Activated B cell treated with CpG ODN at 0.5 μM for 24 hours (primary cell): ENCODE measurements around the gene GALNT4. TPM values are rescaled to one million over a fixed set of nuclear protein-coding genes. Genes with fewer than 3 reads are reported as not detected.

ENCODE experiments used
- ATAC-seq: fragments of 200-7000 bp; cut with Tn5 transposase; one replicate; pipeline ENCODE4 v1.10.0; 2021; ENCODE audit warnings: low read depth, mild to moderate bottlenecking, moderate library complexity
- CTCF ChIA-PET: fragments of 350-600 bp; sonication (Branson Sonifier 250); formaldehyde crosslinking; loops from one replicate; lab custom pipeline; 2021; ENCODE audit warnings: antibody characterized with exemption; lab: Charles Lee
- POLR2A ChIA-PET: fragments of 350-600 bp; sonication (Branson Sonifier 250); formaldehyde crosslinking; loops from one replicate; lab custom pipeline; 2021; ENCODE audit warnings: antibody characterized with exemption; lab: Charles Lee
- DNase-seq: peaks from one replicate; pipeline ENCODE4 v3.0.0; 2022
- H3K27ac Mint-ChIP-seq: one replicate; pipeline ENCODE4 v1.8.0; 2020; ENCODE audit warnings: mixed read lengths
- H3K27me3 Mint-ChIP-seq: one replicate; pipeline ENCODE4 v1.8.0; 2021; ENCODE audit warnings: mixed read lengths
- H3K36me3 Mint-ChIP-seq: one replicate; pipeline ENCODE4 v1.8.0; 2021; ENCODE audit warnings: low read depth, mixed read lengths
- H3K4me1 Mint-ChIP-seq: one replicate; pipeline ENCODE4 v1.8.0; 2021; ENCODE audit warnings: mixed read lengths
- H3K4me3 Mint-ChIP-seq: one replicate; pipeline ENCODE4 v1.8.0; 2020; ENCODE audit warnings: mild to moderate bottlenecking, mixed read lengths
- H3K9me3 Mint-ChIP-seq: one replicate; pipeline ENCODE4 v1.8.0; 2020; ENCODE audit warnings: mixed read lengths
- CTCF ChIP-seq: fragments of 200-600 bp; IDR thresholded peaks from one replicate; pipeline ENCODE4 v1.8.0; 2022; ENCODE audit warnings: antibody characterized with exemption, mild to moderate bottlenecking
- intact Hi-C: fragments of 100-400 bp; cut with micrococcal nuclease; formaldehyde crosslinking; loops from one replicate; pipeline ENCODE4 v1.15.1; 2024
- total RNA-seq: library from RNA; stranded (reverse); gene quantifications from 2 replicates; pipeline ENCODE4 v1.2.3, GENCODE V29; 2022

Gene GALNT4
- total RNA-seq, 1 donor from 2014 or later, result 6.2 TPM

- no peak overlapping the region for H3K27ac Mint-ChIP-seq
- H3K4me1 Mint-ChIP-seq, result no peaks in the 10 kb centered on the region
- no peak overlapping the region for H3K4me3 Mint-ChIP-seq
- CTCF ChIA-PET, result no interaction called here
- POLR2A ChIA-PET, result interaction anchor here (0.7 kb wide), 1 partner anchor 13 kb away, joined by 9 read pairs; no protein-coding TSS in a partner anchor
- peaks cover 11% of the 10 kb centered on the region for H3K36me3 Mint-ChIP-seq
- ATAC-seq (no peak), DNase-seq (no peak)
- H3K9me3 Mint-ChIP-seq, result no peaks in the 10 kb centered on the region
- no peaks in the 10 kb centered on the region for H3K27me3 Mint-ChIP-seq
- TF ChIP-seq CTCF, result no peak
- intact Hi-C loops, result no loop called here
Observed at GRCh38 chr12:89507015-89507824, 17.4 kb downstream of the GALNT4 start.

- no peak for TF ChIP-seq CTCF
- no peaks in the 10 kb centered on the region for H3K27me3 Mint-ChIP-seq
- no peaks in the 10 kb centered on the region for H3K4me1 Mint-ChIP-seq
- intact Hi-C loops, result no loop called here
- H3K9me3 Mint-ChIP-seq, result no peaks in the 10 kb centered on the region
- ATAC-seq (no peak), DNase-seq (no peak)
- peaks cover 8% of the 10 kb centered on the region for H3K36me3 Mint-ChIP-seq
- CTCF ChIA-PET, result no interaction called here
- POLR2A ChIA-PET, result no interaction called here
- H3K4me3 Mint-ChIP-seq, result no peak overlapping the region
- no peak overlapping the region for H3K27ac Mint-ChIP-seq
Observed at GRCh38 chr12:89506050-89506449, 18.5 kb downstream of the GALNT4 start.

- intact Hi-C loops, result no loop called here
- Mint-ChIP-seq H3K9me3 (no peaks in the 10 kb centered on the region), H3K27me3 (no peaks in the 10 kb centered on the region), H3K27ac (no peak overlapping the region), H3K4me3 (no peak overlapping the region), H3K36me3 (peaks cover 16% of the 10 kb centered on the region), H3K4me1 (no peaks in the 10 kb centered on the region)
- CTCF ChIA-PET, result no interaction called here
- POLR2A ChIA-PET, result no interaction called here
- ATAC-seq, result no peak
- DNase-seq, result no peak
- TF ChIP-seq CTCF, result no peak
Observed at GRCh38 chr12:89504560-89505346, 19.8 kb downstream of the GALNT4 start.

- no peaks in the 10 kb centered on the region for H3K9me3 Mint-ChIP-seq
- DNase-seq (no peak), ATAC-seq (no peak)
- peaks cover 23% of the 10 kb centered on the region for H3K36me3 Mint-ChIP-seq
- ChIA-PET CTCF (no interaction called here), POLR2A (no interaction called here)
- no peak overlapping the region for H3K4me3 Mint-ChIP-seq
- no peaks in the 10 kb centered on the region for H3K4me1 Mint-ChIP-seq
- H3K27me3 Mint-ChIP-seq, result no peaks in the 10 kb centered on the region
- intact Hi-C loops, result no loop called here
- TF ChIP-seq CTCF, result no peak
- no peak overlapping the region for H3K27ac Mint-ChIP-seq
Observed at GRCh38 chr12:89501793-89502192, 22.8 kb downstream of the GALNT4 start.

GRCh38 chr12:89499857-89500256 is 24.7 kb downstream of the GALNT4 start:
- intact Hi-C loops, result no loop called here
- peaks cover 13% of the 10 kb centered on the region for H3K4me1 Mint-ChIP-seq
- no peak overlapping the region for H3K4me3 Mint-ChIP-seq
- TF ChIP-seq CTCF, result no peak
- POLR2A ChIA-PET, result no interaction called here
- no peak for DNase-seq
- H3K9me3 Mint-ChIP-seq, result no peaks in the 10 kb centered on the region
- H3K36me3 Mint-ChIP-seq, result peaks cover 25% of the 10 kb centered on the region
- ATAC-seq, result no peak
- no peaks in the 10 kb centered on the region for H3K27me3 Mint-ChIP-seq
- CTCF ChIA-PET, result no interaction called here
- H3K27ac Mint-ChIP-seq, result no peak overlapping the region
